Fibroblast of mammary gland (primary cell): ENCODE measurements around the gene GRK4.

Experiments used
- DNase-seq: peaks from one replicate; pipeline ENCODE4 v3.0.0-alpha.2; 2010; ENCODE audit warnings: low read depth
- H3K4me3 ChIP-seq: 2 replicates; pipeline ENCODE4 v1.5.1; 2011; ENCODE audit warnings: low read depth, mild to moderate bottlenecking, low read length, moderate library complexity; ENCODE audit not compliant: control insufficient read depth
- CTCF ChIP-seq: conservative IDR thresholded peaks from 2 replicates; pipeline ENCODE4 v1.5.1; 2011; ENCODE audit warnings: low read depth, low read length, inconsistent platforms; ENCODE audit not compliant: control insufficient read depth, insufficient read depth

Gene GRK4

GRCh38 chr4:3069661-3070199, 106.4 kb downstream of the GRK4 start:
- no peak for DNase-seq
- no peak for TF ChIP-seq CTCF
- H3K4me3 ChIP-seq = no peak overlapping the region

GRCh38 chr4:3070709-3071500, 107.5 kb downstream of the GRK4 start:
- H3K4me3 ChIP-seq = no peak overlapping the region
- no peak for TF ChIP-seq CTCF
- no peak for DNase-seq

- no peak overlapping the region for H3K4me3 ChIP-seq
- DNase-seq = peak; percentile 55
- TF ChIP-seq CTCF = no peak
Measured at GRCh38 chr4:3071811-3072210, 108.4 kb downstream of the GRK4 start.

- no peak for TF ChIP-seq CTCF
- DNase-seq = no peak
- H3K4me3 ChIP-seq = peak overlapping the region; percentile 59
Measured at GRCh38 chr4:3073158-3074077, 110.0 kb downstream of the GRK4 start.

GRCh38 chr4:3074078-3074845, 110.9 kb downstream of the GRK4 start, which contains the start of the genes HTT and HTT-AS:
Gene HTT (plus strand): TSS chr4:3074681. CDS start chr4:3074826, 145 bp downstream.
Gene HTT-AS (minus strand): TSS chr4:3074538.
- H3K4me3 ChIP-seq = peak within 1 kb of the TSS; percentile 86
- TF ChIP-seq CTCF = no peak
- DNase-seq = peak; percentile 89
